Measurements from ENCODE around the gene NSD1. TPM values are rescaled to one million over a fixed set of nuclear protein-coding genes. Genes with fewer than 3 reads are reported as not detected.

NSD1 gene
- total and polyA plus RNA-seq, 2 experiments from 2014 or later = 26.6 to 28.8 TPM

GRCh38 chr5:177185993-177186392 lies 52.4 kb downstream of the NSD1 start:
- H3K79me2 ChIP-seq = peaks cover 90% of the 10 kb centered on the region
- H3K4me3 ChIP-seq = no peak overlapping the region
- H3K4me2 ChIP-seq = no peak overlapping the region
- no peak overlapping the region for H3K27ac ChIP-seq
- H3K36me3 ChIP-seq (replicated peaks; ENCODE audit: insufficient read depth, low read depth) = no peaks in the 10 kb centered on the region
- WGBS (ENCODE audit: low lambda C conversion rate, missing lambda C conversion rate) = 95% methylated on average over 2 of the region's 2 CpGs
- H3K27me3 ChIP-seq = no peaks in the 10 kb centered on the region
- no peaks in the 10 kb centered on the region for H3K9me3 ChIP-seq (ENCODE audit: low read depth)
- TF ChIP-seq CTCF (IDR thresholded peaks at IDR 0.05; ENCODE audit: poor library complexity) (no peak), EZH2phosphoT487 (IDR thresholded peaks at IDR 0.05; ENCODE audit: low read depth, severe bottlenecking, unreplicated experiment) (no peak), EZH2 (IDR thresholded peaks at IDR 0.05; ENCODE audit: borderline replicate concordance) (no peak)
- H4K20me1 ChIP-seq (ENCODE audit: insufficient read depth, poor library complexity, severe bottlenecking) = peaks cover 35% of the 10 kb centered on the region
- no peaks in the 10 kb centered on the region for H3K9me2 ChIP-seq (replicated peaks; ENCODE audit: insufficient read depth)
- H3K4me1 ChIP-seq (ENCODE audit: insufficient read depth) = peaks cover 4% of the 10 kb centered on the region
- H2AFZ ChIP-seq = no peak overlapping the region
- no peak for DNase-seq (ENCODE audit: low spot score)

- Histone ChIP-seq H3K9me2 (replicated peaks; ENCODE audit: insufficient read depth) (no peaks in the 10 kb centered on the region), H3K36me3 (replicated peaks; ENCODE audit: insufficient read depth, low read depth) (no peaks in the 10 kb centered on the region), H3K79me2 (peaks cover 90% of the 10 kb centered on the region), H3K9me3 (ENCODE audit: low read depth) (no peaks in the 10 kb centered on the region), H2AFZ (no peak overlapping the region), H4K20me1 (ENCODE audit: insufficient read depth, poor library complexity, severe bottlenecking) (peaks cover 35% of the 10 kb centered on the region), H3K27ac (no peak overlapping the region), H3K27me3 (no peaks in the 10 kb centered on the region), H3K4me2 (no peak overlapping the region), H3K4me1 (ENCODE audit: insufficient read depth) (peaks cover 4% of the 10 kb centered on the region), H3K4me3 (no peak overlapping the region)
- DNase-seq (ENCODE audit: low spot score) = no peak
- no peak for TF ChIP-seq EZH2phosphoT487 (IDR thresholded peaks at IDR 0.05; ENCODE audit: low read depth, severe bottlenecking, unreplicated experiment)
- TF ChIP-seq EZH2 (IDR thresholded peaks at IDR 0.05; ENCODE audit: borderline replicate concordance) = no peak
- no peak for TF ChIP-seq CTCF (IDR thresholded peaks at IDR 0.05; ENCODE audit: poor library complexity)
- WGBS (ENCODE audit: low lambda C conversion rate, missing lambda C conversion rate) = 98% methylated on average over 6 of the region's 6 CpGs
These were observed 53.1 kb downstream of the NSD1 start for GRCh38 chr5:177186645-177187044.

GRCh38 chr5:177188775-177189174 lies 55.2 kb downstream of the NSD1 start:
- 89% methylated on average over 3 of the region's 3 CpGs for WGBS (ENCODE audit: low lambda C conversion rate, missing lambda C conversion rate)

More at GRCh38 chr5:177188775-177189174, 55.2 kb downstream of the NSD1 start:
- no peak overlapping the region for H3K27ac ChIP-seq
- H2AFZ ChIP-seq = no peak overlapping the region
- H3K4me2 ChIP-seq = no peak overlapping the region
- peaks cover 30% of the 10 kb centered on the region for H4K20me1 ChIP-seq (ENCODE audit: insufficient read depth, poor library complexity, severe bottlenecking)
- peaks cover 88% of the 10 kb centered on the region for H3K79me2 ChIP-seq
- no peaks in the 10 kb centered on the region for H3K9me2 ChIP-seq (replicated peaks; ENCODE audit: insufficient read depth)
- H3K27me3 ChIP-seq = no peaks in the 10 kb centered on the region
- no peak for DNase-seq (ENCODE audit: low spot score)
- peaks cover 5% of the 10 kb centered on the region for H3K4me1 ChIP-seq (ENCODE audit: insufficient read depth)
- H3K9me3 ChIP-seq (ENCODE audit: low read depth) = no peaks in the 10 kb centered on the region
- peaks cover 3% of the 10 kb centered on the region for H3K36me3 ChIP-seq (replicated peaks; ENCODE audit: insufficient read depth, low read depth)
- TF ChIP-seq EZH2 (IDR thresholded peaks at IDR 0.05; ENCODE audit: borderline replicate concordance) = no peak
- no peak for TF ChIP-seq EZH2phosphoT487 (IDR thresholded peaks at IDR 0.05; ENCODE audit: low read depth, severe bottlenecking, unreplicated experiment)
- no peak for TF ChIP-seq CTCF (IDR thresholded peaks at IDR 0.05; ENCODE audit: poor library complexity)
- no peak overlapping the region for H3K4me3 ChIP-seq
